ENCODE measurements around the gene TOM1.

Gene TOM1

DNA sequence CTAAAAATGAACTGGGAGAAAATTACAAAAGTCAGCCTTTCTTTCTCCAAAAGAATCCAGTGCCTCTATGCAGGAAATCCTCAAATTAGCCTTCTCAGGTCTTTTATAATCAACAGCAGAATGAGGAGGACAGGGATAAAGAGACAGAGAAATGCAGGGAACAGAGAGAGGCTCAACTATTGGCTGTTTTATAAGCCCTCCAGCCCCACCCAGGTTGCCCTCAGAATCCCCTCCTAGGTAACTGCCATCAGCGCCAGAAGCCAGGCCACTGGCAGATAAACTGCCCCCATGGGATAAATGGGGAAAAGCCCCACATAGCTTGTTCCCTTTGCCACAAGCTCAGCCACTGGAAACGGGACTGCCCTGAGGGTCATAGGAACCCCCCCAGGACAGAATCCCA, 70.3 kb downstream of the TOM1 start:
- no peak for DNase-seq (ENCODE audit: low read depth)

DNA sequence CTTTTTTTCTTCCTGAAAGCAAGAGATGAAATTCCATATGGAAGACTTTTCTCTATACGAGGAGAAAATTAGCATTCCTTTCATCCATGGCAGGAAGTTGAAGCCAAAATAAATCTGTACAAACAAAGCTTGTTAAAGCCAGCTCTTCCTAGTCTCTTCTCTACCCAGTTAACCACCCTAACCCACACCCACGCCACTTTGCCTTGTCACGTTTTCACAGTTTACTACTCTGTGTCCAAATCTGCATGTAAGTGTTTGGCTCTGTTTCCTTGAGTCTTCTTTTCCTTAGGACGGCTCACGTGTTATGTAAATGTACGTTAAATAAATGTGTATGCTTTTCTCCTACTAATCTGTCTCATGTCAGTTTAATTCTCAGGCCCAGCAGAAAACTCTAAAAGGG, 74.1 kb downstream of the TOM1 start:
- DNase-seq (ENCODE audit: low read depth) = no peak

DNA sequence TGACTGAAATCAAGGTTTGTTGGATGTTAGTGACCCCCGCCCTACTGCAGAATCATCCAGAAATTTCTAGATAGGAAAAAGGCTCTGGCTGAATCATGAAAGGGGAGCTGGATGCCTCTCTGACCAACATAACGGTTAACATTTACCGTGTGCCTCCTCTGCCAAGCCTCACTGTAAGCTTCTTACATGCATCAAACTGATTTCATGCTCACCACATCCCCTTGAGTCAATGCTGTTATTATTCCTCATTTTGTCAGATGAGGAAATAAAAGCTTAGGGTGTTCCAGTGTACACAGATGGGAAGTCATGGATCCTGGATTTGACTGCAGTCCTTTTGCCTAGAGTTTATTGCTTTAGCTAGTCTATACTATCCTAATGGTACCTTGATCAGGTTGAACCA, 75.3 kb downstream of the TOM1 start:
- DNase-seq (ENCODE audit: low read depth) = no peak

DNA sequence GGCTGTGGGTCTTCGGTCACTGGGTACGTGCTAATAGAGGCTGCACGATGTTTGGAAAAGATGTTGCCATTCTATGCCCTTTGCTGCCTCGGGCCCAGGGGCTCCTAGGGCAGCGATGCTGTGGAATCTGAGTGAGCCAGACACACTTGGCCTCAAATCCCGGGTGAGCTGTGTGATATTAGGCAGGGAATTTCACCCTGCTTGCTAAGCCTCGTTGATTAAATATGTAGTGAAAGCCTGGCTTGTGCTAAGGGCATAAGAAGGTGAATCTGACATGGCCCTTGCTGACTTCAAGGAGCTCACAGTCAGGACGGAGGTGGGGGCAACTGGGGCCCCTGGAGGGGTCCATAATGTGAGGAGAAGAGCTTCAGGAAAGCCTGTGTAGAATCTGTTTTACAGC, 75.8 kb downstream of the TOM1 start:
- DNase-seq (ENCODE audit: low read depth) = no peak

DNA sequence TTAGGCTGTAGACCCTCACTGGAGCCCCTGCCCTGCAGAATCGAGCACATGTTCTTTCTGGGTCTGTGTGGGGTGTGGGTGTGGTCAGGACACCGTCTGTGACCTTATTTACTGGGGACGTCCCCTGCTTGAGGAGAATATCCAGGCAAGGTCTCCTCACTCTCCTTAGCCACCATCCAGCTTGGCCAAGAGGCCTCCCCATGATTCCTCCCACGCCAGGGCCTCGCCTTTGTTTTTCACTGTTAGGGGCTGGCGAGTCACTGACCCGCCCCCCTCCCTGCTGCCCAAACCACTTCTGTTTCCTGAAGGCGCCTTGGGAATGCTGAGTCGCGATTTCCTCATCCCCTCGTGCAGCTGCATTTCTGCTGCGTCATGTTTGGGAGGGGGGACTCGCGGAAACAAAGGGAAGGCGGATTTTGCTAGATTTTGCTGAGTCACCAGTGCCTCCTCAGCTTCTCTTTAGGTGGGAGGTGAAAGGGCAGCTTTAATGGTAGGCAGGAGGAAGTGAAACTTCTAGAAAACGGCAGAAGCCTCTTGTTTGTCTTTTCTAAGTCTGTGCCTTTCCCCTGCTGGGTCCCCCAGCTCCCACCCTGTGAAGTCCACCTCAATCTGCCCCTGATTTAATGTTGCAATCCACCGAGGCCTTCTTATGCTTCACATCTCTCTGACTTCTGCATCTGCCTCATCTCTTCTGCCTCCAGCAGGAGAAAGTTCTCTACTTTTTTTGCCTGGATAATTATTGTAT, 77.2 kb downstream of the TOM1 start:
- peak; percentile 99 for DNase-seq (ENCODE audit: low read depth)

DNA sequence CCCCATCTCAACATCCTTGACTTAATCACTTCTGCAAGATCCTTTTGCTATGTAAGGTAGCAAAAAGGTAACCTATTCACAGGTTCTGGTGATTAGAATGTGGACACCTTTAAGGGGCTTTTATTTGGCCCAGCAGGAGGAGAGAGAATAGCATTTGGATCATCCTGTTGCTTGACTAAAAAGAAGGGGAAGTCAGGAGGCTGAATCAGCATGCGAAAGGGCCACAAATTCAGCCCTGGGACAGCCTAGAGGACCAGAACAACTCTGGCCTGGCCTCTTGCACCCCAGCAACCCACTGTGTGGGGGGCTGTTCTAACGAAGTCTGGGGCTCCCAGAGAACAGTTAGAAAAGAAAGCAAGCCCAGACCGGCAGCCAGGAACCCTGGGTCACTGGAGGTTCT, 78.0 kb downstream of the TOM1 start:
- DNase-seq (ENCODE audit: low read depth) = no peak

DNA sequence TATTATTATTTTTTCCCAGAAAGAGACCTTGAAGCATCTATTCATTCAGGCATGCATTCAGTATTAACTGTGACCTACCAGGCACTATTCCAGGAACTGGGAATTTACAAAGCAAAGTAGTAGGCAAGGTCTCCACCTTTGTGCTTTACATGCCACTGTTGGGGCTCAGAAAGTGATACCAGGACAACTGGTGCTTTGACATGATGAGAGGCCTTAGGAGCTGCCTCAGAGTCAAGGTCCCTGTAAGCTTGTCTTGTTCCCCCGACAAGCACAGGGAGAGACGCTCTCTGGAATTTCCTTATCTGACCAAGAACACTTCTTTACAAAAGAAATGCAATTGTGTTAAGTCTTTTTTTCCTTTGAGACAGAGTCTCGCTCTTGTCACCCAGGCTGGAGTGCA, 78.9 kb downstream of the TOM1 start:
- no peak for DNase-seq (ENCODE audit: low read depth)

DNA sequence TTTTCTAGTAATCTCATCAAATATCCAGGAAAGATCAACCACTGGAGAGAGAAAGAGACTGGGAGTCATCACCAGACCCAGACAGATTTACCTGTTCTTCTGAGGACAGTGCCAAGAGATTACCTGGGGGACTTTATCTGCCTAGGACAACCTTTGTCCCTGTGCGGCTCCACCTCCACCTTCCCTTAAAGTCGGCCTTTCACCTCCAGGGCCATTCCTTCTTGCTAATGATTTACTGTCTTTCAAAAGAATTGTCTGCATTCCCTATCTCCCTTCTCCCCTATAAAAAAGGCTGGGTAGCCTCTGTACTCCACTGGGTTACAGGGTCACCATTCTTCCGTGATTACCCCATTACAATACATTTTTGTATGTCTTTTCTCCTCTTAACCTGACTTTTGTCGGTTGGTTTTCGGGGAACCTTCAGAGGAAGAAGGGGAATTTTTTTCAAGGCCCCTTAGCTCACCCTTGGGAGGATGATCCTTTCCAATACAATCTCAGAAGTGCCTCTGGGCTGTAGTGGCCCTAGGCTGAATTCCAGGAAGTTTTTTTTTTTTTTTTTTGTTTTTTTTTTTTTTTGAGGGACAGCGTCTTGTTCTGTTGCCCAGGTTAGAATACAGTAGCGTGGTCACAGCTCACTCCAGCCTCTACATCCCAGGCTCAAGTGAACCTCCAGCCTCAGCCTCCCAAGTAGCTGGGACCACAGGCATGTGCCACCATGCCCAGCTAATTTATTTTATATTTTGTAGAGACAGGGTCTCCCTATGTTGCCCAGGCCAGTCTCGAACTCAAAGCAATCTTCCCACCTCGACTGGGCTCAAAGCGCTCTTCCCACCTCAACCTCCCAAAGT, 79.7 kb downstream of the TOM1 start:
- no peak for DNase-seq (ENCODE audit: low read depth)

DNA sequence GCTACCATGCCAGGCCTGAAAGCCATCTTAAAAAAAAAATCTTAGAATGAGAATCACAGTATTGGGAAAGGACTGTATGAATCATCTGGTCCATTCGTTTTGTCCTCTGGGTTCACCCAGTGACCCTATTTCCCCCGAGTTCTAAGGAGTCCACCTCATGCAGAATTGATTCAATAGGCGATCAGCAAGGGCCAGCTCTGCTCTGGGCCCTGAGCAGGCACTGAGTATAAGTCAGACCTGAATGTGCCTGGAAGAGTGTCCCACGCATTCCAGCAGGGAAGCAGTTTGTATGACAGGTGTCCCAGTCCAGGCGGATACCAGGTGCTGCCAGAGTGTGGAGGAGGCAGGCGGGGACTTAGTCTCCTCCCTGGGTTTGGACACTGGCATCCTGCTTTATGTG, 80.3 kb downstream of the TOM1 start:
- DNase-seq (ENCODE audit: low read depth) = no peak

DNA sequence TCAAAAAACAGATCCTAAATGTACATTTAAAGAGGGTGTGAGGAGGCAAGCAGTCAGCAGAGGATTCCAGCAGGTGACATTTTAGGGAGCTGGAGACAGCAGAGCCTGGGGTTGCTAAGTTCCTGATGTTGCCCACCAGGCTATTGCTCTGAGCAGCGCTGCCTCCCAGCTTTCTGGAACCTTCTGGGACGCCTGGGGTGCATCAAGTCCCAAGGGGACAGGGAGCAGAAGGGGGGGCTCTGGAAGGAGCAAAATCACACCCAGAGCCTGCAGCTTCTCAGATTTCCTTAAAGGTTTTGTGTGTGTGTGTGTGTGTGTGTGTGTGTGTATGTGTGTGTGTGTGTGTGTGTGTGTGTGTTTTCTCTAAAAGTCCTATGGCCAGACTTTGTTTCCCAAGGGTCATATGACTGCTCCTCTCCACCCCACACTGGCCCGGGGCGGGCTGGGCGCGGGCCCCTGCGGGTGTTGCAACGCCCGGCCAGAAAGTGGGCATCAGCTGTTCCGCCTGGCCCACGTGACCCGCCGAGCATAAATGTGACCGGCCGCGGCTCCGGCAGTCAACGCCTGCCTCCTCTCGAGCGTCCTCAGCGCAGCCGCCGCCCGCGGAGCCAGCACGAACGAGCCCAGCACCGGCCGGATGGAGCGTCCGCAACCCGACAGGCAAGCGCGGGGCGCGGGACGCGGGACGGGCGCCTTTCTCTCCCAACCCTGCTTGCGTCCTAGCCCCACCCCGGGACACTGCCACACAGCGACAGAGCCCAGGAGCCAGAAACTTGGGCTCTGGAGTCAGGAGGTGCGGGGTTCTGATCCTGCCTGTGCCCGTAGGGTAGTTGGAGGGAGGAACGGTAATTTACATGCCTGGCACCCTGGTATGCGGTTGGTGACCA, 81.1 kb downstream of the TOM1 start, which contains the start of gene HMOX1:
Gene HMOX1, plus strand, starts transcription at position 560 of the 887 bp plus-strand sequence. Its CDS starts 78 bp downstream, at position 638.
- DNase-seq (ENCODE audit: low read depth) = peak; percentile 84

DNA sequence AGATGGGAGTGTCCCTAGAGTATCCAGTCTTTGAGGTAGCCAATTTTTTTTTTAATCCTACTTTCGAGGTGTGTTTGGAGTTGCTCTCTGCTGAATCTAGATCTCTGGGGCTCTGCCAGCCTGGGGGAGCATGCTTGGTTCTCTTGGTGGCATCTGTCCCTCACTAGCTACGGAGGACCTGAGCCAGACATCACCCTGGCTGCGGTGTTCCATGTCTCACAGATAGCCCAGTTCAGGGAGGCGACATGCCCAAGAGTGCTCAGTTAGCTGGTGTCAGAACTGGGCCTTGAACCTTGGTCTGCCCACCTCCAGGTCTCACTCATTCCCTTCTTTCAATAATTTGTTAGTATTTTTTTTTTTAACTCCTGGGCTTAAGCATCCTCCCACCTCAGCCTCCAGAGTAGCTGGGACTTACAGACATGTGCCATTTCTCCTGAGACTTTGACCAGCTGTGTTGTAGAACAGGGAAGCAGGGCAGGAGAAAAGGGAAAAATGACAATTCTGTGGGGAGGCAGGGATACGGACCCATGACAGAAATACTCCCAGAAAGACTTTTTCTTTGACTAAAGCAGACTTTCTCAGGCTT, 81.8 kb downstream of the TOM1 start:
- DNase-seq (ENCODE audit: low read depth) = no peak

DNA sequence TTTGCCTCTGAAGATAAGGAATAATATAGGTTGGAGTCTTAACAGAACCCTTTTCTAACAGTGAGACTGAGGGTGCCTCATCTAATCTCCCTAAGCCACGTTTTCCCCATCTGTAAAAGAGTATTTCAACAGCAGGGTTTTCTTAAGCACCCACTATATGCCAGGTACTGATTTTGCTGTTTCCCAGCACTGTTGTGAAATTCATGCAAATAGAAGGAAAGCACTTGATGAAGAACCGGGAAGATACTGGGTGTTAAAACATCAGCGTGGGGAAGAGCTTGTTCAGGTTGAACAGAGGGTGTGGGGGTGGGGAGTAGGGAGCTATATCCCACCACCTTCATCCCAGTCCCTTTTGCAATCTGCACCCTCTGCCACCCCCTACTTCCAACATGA, 84.0 kb downstream of the TOM1 start:
- no peak for DNase-seq (ENCODE audit: low read depth)

DNA sequence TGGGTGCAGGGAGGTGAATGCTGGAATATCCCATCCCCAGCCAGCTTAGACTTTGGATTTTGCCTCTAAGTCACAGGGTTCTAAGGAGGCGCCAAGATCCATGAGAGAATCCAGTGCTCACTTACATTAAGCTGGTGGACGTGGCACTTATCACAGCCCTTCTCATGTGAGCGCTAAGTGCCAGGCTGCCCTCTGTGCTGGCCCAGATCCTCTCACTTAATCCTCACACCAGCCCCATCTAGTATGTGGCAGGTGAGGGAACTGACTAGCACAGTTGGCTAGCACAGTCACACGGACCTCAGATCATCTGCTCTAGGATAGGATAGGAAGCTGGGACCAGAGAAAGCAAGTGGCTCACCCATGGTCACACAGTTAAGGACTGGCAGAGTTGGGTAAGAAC, 84.8 kb downstream of the TOM1 start:
- DNase-seq (ENCODE audit: low read depth) = no peak

DNA sequence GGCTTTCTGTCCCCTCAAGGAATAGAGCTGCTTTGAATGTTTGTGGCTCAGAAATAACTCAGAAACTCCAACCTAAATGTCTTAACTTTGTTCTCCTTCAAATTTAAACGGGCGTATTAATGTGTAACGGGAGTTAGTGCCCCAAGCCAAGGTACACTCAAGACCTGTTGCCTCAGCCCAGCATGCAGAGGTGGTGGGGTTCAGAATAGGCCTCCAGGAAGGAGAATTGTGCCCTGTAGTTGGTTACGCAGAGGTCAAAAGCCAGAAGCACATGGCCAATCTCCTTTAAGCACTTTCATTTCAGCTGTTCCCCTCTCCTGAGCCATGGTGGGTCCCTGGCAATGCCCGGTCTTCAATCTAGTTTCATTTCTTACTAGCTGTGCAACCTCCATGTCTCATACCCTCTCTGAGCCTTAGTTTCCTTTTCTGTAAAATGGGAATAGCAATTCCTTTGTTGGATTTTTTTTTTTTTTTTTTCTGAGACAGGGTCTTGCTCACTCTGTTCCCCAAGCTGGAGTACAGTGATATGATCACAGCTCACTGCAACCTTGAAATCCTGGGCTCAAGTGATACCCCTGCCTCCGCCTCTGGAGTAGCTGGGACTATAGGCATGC, 85.4 kb downstream of the TOM1 start:
- DNase-seq (ENCODE audit: low read depth) = no peak

DNA sequence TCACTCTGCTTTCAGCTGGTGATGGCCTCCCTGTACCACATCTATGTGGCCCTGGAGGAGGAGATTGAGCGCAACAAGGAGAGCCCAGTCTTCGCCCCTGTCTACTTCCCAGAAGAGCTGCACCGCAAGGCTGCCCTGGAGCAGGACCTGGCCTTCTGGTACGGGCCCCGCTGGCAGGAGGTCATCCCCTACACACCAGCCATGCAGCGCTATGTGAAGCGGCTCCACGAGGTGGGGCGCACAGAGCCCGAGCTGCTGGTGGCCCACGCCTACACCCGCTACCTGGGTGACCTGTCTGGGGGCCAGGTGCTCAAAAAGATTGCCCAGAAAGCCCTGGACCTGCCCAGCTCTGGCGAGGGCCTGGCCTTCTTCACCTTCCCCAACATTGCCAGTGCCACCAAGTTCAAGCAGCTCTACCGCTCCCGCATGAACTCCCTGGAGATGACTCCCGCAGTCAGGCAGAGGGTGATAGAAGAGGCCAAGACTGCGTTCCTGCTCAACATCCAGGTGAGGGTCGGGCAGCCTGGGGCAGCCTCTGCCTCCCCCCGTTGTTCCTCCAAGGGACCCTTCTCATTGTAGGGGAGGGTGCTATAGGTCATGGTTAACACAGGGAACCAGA, 87.1 kb downstream of the TOM1 start:
- no peak for DNase-seq (ENCODE audit: low read depth)

DNA sequence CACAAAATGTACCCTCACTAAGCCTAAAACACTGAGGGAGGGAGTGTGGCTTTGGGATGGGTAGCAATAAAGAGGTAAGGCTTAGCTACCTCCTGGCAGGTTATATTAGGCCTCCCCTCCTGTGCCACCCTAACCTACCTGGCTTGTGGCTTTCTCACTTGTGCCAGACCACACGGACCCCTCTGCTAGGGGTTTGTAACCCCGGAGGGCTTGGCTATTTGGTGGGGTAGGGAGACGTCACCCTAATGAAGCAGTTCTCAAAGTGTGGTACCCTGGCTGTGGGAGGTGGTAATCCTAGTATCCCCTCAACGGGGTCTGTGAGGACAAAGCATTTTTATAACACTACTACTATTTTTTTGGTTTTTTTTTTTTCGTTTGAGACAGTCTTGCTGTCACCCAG, 91.2 kb downstream of the TOM1 start:
- DNase-seq (ENCODE audit: low read depth) = no peak

DNA sequence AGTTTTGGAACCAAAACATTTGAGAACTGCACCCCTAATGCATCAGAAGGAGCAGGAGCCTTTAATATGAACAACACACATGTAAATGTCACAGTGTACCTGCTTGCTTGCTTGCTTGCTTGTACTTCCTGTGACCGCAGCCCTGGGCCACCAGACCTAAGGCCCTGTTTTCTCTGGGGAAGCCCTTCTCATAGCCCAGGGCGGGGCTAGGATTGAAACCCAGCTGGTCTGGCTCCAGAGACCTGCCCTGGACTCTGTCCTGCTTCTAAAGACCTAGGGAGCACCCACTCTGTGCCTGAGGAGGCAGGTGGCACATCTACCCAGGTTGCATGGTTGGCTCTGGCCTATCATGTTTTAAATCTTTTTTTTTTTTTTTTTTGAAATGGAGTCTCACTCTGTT, 92.7 kb downstream of the TOM1 start:
- DNase-seq (ENCODE audit: low read depth) = no peak

DNA sequence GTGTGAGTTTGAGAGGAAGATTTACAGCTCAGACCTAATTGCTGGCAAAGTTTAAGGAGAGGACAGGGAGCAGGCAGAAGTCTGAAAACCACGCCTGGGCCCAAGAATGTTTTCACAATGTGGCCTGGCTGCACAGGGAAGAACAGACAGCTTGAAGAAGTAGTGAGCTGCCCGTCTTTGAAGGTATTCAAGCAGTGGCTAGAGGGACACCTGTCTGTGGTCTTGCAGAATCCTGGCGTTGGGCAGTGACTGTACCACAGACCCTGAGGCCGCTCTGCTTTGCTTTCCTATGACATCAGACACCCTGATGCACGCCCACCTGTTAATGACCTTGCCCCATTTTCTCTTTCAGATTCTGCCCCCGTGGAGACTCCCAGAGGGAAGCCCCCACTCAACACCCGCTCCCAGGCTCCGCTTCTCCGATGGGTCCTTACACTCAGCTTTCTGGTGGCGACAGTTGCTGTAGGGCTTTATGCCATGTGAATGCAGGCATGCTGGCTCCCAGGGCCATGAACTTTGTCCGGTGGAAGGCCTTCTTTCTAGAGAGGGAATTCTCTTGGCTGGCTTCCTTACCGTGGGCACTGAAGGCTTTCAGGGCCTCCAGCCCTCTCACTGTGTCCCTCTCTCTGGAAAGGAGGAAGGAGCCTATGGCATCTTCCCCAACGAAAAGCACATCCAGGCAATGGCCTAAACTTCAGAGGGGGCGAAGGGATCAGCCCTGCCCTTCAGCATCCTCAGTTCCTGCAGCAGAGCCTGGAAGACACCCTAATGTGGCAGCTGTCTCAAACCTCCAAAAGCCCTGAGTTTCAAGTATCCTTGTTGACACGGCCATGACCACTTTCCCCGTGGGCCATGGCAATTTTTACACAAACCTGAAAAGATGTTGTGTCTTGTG, 93.7 kb downstream of the TOM1 start:
- no peak for DNase-seq (ENCODE audit: low read depth)

DNA sequence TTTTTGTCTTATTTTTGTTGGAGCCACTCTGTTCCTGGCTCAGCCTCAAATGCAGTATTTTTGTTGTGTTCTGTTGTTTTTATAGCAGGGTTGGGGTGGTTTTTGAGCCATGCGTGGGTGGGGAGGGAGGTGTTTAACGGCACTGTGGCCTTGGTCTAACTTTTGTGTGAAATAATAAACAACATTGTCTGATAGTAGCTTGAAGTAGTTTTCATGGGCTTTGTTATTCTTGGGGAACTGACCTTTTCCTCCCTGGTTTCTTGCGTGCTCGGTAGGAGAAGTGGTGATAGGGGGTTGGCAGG, 94.3 kb downstream of the TOM1 start:
- DNase-seq (ENCODE audit: low read depth) = no peak

DNA sequence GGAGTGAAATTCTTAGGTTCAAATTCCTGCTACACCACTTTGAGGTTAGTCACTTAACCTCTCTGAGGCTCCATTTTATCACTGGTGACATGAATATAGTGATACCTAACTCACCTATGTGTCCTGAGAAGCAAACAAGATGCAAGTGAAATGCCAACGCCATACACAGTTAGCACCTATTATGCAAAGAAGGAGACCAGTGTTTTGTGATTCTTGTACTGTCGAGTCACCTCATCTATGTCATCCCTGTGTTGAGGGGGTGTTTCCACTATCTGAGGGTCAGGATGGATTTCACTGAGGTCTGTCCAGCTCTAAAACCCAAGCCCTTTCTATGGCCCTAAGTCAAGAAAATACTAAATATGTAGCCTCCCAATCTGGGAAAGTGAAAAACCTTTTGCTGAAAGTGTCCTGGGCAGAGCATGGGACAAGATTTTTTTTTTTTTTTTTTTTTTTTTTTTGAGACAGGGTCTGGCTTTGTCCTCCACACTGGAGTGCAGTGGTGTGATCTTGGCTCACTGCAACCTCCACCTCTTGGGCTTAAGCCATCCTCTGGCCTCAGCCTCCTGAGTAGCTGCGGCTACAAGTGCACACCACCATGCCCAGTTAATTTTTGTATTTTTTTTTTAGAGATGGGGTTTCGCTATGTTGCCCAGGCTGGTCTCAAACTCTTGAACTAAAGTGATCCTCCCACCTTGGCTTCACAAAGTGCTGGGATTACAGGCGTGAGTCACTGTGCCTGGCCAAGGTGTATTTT, 95.3 kb downstream of the TOM1 start:
- no peak for DNase-seq (ENCODE audit: low read depth)
